Neural progenitor cell (in vitro differentiated cells): ENCODE data around the gene EPHB4.

Source experiments
- EZH2 ChIP-seq: fragments of 200-600 bp; sonication (generic); IDR thresholded peaks from 2 replicates; pipeline ENCODE4 v1.6.1; 2017; ENCODE audit warnings: antibody characterized with exemption, mild to moderate bottlenecking, moderate library complexity
- EZH2phosphoT487 ChIP-seq: fragments of 200-600 bp; sonication (generic); IDR thresholded peaks from 2 replicates; pipeline ENCODE4 v1.6.1; 2017; ENCODE audit warnings: antibody characterized with exemption
- TF ChIP-seq, protein P1 (sequence below): fragments of 200-600 bp; sonication (generic); IDR thresholded peaks from 2 replicates; pipeline ENCODE4 v1.5.1; 2017; ENCODE audit warnings: antibody characterized with exemption, mild to moderate bottlenecking

DNA sequence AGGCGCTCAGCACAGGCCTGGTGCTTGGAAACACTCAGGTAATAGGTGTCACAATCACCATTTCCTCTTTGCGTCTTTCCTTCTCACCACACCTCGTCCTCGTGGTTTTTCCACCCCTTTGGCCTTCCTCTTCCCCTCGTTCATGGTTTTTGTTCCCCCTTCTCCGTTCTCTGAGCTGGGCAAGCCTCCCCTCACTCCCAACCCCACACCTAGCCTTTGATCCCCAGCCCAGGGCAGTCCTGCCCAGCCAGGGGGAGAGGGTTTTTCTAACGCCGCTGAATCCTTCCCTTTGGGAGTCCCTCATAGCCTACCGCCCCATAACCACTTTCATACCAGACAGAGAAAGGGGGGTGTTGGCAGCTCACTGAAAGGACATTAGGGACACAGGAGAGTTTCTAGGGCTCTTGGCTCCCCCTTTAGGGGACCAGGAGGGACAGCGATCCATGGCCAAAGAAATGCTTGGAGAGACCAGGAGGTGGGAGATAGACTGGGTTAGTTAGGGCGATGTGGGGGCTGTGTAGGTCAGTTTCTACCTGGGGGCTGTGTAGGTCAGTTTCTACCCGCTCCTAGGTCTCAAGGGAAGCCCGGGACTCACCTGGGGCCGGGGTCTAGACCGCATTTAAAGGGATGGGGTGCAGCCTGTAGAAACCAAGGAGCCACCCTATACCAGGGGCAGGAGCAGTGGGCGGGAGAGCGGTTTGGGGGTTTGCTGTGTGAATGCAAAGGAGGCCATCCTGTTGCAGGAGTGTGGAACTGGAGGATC is 1.4 kb downstream of the EPHB4 start:
- TF ChIP-seq, protein P1, sequence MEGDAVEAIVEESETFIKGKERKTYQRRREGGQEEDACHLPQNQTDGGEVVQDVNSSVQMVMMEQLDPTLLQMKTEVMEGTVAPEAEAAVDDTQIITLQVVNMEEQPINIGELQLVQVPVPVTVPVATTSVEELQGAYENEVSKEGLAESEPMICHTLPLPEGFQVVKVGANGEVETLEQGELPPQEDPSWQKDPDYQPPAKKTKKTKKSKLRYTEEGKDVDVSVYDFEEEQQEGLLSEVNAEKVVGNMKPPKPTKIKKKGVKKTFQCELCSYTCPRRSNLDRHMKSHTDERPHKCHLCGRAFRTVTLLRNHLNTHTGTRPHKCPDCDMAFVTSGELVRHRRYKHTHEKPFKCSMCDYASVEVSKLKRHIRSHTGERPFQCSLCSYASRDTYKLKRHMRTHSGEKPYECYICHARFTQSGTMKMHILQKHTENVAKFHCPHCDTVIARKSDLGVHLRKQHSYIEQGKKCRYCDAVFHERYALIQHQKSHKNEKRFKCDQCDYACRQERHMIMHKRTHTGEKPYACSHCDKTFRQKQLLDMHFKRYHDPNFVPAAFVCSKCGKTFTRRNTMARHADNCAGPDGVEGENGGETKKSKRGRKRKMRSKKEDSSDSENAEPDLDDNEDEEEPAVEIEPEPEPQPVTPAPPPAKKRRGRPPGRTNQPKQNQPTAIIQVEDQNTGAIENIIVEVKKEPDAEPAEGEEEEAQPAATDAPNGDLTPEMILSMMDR, result peak; percentile 47
- TF ChIP-seq EZH2phosphoT487 (no peak), EZH2 (no peak)
